ENCODE measurements around the gene SLC9C2.

SLC9C2 gene

DNA sequence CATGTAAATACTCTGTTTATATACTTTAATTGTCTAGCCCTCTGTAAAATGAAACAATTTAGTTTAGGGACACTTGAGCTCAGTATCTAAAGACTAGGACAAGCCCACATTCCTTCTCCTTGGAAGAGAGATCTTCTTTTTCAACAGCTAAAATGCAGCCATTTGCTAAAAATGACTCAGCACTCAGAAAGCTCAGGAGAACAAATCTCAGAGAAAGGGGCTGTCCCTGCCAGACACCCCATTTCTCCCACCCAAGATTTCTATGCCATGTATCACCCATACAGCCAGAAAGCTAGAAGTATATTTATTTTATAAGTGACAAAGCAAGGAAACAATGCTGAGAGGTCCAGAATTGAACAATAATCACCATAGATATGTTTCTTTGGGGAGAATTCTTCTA lies 148.9 kb downstream of the SLC9C2 start:
- Histone ChIP-seq H3K4me3 (no peak overlapping the region), H3K27ac (no peak overlapping the region), H3K36me3 (no peaks in the 10 kb centered on the region), H3K27me3 (no peaks in the 10 kb centered on the region), H3K9me3 (no peaks in the 10 kb centered on the region), H3K4me1 (peaks cover 0 to 7% (median 0%) of the 10 kb centered on the region in 4 donors)
- no peak for DNase-seq
- intact Hi-C loops (cut with DNase I; ENCODE audit: low total_unique reads): no loop called here
- TF ChIP-seq CTCF (IDR thresholded peaks at IDR 0.05): no peak

DNA sequence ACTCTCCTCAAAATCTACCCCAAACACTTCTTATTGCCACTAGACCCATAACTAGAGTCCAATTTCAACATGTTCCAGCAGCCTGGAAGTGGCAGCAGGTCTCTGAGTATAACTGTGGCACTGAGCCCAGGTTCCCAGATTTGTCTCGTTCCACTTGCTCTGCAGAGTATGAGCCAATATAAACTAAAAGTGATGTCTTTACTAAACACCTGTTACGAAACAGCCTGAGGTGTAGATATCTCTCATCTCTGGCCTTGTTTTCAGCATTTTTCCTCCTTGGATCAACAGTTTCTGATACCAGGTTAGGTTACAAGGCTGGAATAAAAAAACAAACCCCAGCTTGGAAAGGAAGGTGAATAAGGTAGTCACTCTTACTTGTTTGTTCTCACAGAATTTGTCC lies 150.9 kb downstream of the SLC9C2 start:
- Histone ChIP-seq H3K9me3 (no peaks in the 10 kb centered on the region), H3K36me3 (no peaks in the 10 kb centered on the region), H3K27ac (no peak overlapping the region), H3K4me3 (no peak overlapping the region), H3K27me3 (no peaks in the 10 kb centered on the region), H3K4me1 (peaks cover 0 to 7% (median 0%) of the 10 kb centered on the region in 4 donors)
- no peak for DNase-seq
- TF ChIP-seq CTCF (IDR thresholded peaks at IDR 0.05): no peak
- intact Hi-C loops (cut with DNase I; ENCODE audit: low total_unique reads): no loop called here

Data from tibial artery (tissue), 4 donors.